HG02610 (cell line): ENCODE data around the gene STX7.
A peak's percentile ranks its signal among the peaks of the same experiment; 100 is the strongest.

Source experiments
- ATAC-seq: cut with Tn5 transposase; IDR thresholded peaks from one replicate; pipeline ENCODE4 v1.9.1; 2021; ENCODE audit warnings: mild to moderate bottlenecking, moderate library complexity; ENCODE audit not compliant: unreplicated experiment

The STX7 gene

DNA sequence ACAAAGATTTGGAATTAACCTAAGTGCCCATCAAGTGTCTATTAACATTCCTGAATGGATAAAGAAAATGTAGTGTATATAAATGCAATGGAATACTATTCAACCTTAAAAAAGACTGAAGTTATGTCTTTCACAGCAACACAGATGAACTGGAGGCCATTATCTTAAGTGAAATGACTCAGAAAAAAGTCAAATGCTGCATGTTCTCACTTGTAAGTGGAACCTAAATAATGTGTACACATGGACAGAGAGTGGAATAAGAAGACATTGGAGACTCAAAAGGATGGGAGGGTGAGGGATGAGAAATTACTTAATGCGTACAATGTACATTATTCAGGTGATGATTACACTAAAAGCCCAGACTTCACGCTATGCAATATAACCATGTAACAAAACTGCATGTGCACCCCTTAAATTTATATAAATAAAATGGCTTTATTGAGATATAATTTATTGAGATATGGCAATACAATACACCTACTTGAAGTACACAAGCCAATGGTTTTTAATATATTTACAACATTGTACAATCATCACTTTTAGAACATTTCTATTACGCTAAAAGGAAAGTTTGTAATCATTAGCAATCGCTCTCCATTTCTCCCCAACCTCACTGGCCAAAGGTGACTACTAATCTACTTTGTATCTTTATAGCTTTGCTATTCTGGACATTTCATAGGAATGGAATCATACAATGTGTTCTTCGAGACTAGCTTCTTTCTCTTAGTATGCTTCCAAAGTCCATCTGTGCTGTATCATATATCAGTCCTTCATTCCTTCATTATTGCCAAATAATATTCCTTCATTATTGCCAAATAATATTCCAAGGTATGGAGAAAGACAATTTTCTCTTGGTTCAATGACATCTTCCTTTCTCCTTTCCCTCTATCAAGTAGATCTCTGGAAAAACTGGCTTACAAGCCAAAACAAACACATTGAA lies 5.8 kb downstream of the STX7 start:
- ATAC-seq, result no peak

DNA sequence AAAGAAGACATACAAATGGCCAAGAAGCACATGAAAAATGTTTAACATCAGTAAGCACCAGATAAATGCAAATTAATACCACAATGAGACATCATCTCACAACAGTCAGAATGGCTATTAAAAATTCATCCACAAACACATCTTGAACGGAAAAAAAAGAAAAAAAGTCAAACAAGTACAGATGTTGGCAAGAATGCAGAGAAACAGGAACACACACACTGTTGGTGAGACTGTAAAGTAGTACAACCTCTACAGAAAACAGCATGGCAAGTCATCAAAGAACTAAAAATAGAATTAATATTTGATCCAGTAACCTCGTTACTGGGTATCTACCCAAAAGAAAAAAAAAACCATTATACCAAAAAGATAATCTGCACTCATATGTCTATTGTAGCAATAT lies 6.5 kb downstream of the STX7 start:
- no peak for ATAC-seq

DNA sequence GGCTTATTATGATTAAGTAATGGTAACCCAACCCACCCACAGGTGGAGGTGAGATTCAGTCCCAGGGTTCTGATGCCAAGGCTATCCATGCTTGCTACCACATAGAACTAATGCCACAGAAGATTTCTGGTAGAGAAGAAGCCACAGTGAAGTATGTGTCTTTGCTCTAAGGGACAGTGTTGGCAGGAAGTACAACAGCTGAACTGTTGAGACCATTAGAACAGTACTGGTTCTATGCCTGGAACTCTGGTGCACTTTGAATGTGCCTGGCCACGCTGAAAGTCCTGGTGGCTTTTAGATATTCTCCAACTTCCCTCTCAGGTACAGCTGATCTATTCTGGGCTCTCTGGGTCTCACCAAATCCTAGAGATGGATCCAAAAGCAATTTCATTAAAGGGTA lies 7.8 kb downstream of the STX7 start:
- ATAC-seq, result no peak

DNA sequence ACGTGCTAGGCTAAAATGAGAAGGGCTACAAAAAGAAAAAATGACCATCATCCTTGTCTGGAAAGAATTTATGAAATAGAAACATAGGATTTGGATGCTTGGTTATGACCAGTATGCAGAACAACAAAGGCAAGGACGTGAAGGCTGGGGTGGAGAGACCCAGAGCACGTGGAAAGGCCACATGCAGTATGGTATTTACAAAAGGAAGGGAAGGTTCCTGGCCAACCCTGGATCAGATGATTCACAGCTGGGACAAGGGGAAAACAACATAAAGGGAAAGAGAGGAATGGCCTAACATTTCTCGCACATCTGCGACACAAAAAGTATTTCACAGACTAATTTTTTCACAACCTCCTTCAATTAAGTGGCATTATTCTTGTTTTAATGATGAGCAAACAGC lies 8.2 kb downstream of the STX7 start:
- ATAC-seq, result no peak

DNA sequence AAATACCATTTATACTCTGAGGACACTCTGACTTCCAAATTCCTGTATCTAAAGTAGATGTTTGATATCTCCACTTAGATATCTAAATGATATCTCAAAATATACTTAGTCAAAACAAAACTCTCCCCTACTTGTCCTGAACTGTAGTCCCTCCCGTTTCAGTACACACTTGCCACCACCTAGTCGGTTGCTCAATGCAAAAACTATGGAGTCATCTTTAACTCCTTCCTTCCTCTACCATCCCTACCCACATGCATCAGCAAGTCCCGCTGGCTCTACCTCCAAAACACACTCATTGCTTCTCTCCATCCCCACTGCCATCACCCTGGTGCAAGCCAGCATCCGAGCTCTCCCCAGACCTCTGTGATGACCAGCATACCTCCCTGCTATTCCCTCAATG lies 13.2 kb downstream of the STX7 start:
- no peak for ATAC-seq

GRCh38 chr6:132498638-132499037 lies 14.3 kb downstream of the STX7 start:
- ATAC-seq, result peak; percentile 37

DNA sequence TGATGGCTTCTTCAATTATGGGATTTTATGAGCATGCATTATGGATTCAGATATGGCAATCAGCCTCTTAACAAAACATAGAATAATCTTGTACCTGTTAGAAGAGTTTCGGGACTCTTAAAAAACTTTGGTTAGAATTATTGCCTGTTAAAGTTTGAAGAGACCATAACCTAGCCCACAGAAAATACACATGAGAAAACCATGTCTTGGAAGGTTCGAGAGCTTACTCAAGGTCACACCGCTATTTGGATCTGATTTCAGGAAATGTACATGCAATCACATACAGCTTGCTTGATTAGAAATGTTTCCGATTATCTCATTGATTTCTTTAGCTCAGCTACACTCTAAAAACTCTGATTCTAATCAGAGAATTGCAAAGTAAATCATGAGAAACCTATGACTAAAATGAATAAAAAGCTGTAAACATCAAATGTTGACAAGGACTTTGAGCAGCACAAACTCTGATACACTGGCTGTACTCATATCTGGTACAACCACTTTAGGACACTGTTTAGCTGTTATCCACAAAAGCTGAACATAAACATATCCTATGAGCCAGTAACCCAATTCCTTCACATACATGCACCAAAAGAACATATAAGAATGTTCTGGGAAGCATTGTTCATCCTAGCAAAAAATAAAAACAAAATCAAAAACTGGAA lies 16.3 kb downstream of the STX7 start:
- ATAC-seq, result no peak

- ATAC-seq, result peak; percentile 41
Measured at GRCh38 chr6:132495604-132496079, 17.3 kb downstream of the STX7 start.

- ATAC-seq, result peak; percentile 53
Measured at GRCh38 chr6:132494954-132495353, 18.0 kb downstream of the STX7 start.

GRCh38 chr6:132491881-132492280 lies 21.0 kb downstream of the STX7 start:
- no peak for ATAC-seq

- no peak for ATAC-seq
Measured at GRCh38 chr6:132491303-132491702, 21.6 kb downstream of the STX7 start.

DNA sequence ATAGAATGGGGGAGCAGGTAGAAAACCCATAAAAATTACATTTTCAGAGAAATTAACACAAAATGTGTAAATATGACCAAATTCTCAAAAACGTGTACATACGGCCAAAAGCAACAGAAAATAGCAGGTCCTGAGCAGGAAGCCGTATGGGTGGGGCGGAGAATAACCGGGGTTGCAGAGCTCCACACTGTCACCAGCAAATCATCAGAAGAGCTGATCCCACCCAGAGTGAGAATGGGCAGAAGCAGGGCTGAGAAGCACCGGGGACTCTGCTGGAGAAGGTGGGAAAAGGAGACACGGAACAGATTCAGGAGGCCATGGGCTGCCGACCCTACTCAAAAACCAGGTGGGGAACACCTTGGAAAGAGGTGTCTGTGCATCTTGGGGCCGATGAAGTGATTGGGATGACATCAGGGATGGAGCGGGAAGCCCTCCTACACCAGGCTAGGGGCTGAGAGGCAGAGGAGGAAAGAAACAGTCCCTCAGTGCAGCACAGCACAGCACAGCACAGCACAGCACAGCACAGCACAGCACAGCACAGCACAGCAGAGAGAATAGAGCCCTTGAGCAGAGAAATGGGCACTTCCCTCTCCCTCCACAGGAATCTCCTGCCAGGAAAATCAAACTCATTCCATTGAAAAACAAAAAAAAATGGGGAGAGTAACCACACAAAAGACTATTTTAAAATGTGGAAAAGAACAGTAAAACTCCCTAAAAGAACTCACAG lies 22.3 kb downstream of the STX7 start:
- no peak for ATAC-seq

GRCh38 chr6:132490024-132490423 lies 22.9 kb downstream of the STX7 start:
- peak; percentile 42 for ATAC-seq

- ATAC-seq, result no peak
Measured at GRCh38 chr6:132489376-132489775, 23.5 kb downstream of the STX7 start.

DNA sequence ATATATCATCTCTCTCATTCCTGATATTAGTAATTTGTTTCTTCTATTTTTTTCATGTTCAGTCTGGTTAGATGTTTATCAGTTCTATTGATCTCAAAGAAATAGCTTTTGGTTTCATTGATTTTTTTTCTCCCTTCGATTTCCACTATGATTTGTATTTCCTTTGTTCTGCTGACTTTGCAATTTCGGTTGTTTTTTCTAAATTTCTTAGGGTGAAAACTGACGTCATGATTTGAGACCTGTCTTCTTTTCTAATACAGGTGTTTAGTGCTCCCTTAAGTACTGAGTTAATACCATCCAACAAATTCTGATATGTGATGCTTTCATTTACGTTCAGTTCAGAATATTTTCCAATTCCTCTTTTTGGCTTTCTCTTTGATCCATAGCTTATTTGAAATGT lies 25.2 kb downstream of the STX7 start:
- no peak for ATAC-seq

GRCh38 chr6:132484680-132485018 lies 28.3 kb downstream of the STX7 start:
- ATAC-seq, result no peak

GRCh38 chr6:132483779-132484679 lies 28.9 kb downstream of the STX7 start:
- peak; percentile 56 for ATAC-seq

- ATAC-seq, result no peak
Measured at GRCh38 chr6:132482581-132482980, 30.3 kb downstream of the STX7 start.

GRCh38 chr6:132481189-132481588 lies 31.7 kb downstream of the STX7 start:
- ATAC-seq, result peak; percentile 35

DNA sequence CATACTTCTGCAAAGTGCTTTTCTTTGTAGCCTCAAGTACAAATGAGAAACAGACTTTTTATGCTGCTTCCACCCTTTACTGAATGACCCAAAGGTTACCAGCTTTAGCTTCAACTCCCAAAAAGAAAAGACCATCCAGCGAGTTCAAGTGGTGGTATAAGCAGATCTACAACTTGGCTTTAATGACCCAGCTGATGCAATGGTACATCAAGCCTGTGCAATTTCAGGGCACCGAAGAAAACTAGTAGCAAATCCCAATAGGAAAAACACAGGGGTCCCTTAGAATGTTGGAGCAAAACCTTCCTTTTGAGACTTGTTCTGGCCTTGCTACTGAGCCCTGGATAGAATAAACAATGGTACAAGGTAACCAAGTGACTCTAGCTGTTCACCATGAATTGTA lies 33.8 kb downstream of the STX7 start:
- ATAC-seq, result no peak

GRCh38 chr6:132478674-132479073 lies 34.2 kb downstream of the STX7 start:
- no peak for ATAC-seq
